Anterior cingulate cortex (tissue), 58 donors: ENCODE results near the gene RMP24.
A peak's percentile ranks its signal among the peaks of the same experiment; 100 is the strongest.

Experiments
- DNase-seq, 58 donors: peaks; one replicate each; lab custom pipeline; 2025; lab: John Stamatoyannopoulos, UW

The RMP24 gene

DNA sequence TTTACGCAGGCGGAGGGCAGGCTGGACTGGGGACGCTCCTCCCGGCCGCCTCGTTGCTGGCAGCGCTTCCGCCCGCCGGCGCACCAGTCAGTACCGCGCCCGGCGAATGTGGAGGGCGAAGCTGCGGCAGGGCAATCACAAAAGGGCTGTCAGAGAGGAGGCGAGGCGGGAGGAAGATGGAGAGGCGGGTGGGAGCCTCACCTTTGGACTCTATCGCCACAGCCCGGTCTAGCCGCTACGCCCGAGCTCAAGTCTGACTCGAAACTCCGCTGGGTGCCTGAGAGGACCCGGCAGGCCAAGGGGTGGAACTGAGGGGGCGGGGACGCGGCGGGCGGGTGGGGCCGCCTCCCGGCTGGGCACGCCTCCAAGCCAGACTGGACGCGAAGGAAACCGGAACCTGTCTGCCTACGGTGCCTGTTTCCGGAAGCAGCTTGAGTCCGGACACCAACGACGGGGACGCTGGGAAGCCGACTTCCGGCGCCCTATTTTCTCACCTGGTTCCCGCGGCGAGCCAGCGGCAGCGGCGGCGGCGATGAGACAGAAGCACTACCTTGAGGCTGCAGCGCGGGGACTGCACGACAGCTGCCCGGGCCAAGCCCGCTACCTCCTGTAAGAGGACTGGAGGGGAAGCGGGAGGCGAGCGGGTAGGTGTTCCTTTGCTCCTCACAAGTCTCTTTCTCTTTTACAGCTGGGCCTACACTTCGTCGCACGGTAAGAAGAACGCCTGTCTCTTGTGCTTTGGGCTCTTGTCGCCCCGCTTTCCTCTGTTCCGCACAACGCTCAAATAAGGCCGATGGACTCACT lies at the start of gene RMP24:
Gene RMP24, plus strand, starts transcription at position 483 of the 804 bp plus-strand sequence.
- peak; percentile 74 to 97 (median 93) for DNase-seq

DNA sequence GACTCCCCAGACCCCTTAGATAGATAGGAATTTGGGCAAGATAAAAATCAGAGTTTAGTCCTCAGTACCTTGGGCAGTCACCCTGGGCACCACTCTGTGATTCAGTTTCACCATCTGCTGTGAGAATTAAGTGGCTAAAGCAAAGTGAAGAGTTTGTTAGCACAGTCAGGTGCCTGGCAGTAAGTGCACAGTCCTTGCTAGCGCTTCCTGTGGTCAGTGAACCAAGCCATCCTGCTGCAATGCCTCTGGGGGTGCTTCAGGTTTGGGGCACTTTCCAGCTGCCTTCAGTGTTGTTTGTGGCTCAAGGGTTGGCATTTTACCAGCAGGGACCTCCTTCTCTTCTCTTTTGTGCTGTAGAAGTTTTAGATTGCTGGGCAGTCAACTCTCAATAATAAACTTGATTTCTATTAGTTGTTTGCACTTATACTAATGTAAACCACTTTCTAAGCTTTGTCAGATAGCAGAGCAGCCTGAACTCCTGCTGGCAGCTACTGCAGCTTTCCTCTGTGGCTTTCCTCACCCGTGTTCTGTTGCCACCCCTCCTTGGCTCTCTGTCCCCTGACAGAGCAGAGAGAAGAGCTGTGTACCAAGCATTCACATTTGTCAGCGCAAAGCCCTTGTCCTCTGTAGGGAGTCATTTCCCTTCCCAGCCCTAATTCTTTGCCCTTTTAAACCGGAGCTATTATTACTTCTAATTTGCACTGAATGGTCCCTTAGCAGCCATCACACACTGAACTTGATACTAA lies 48.4 kb upstream of the RMP24 start:
- no peak for DNase-seq

DNA sequence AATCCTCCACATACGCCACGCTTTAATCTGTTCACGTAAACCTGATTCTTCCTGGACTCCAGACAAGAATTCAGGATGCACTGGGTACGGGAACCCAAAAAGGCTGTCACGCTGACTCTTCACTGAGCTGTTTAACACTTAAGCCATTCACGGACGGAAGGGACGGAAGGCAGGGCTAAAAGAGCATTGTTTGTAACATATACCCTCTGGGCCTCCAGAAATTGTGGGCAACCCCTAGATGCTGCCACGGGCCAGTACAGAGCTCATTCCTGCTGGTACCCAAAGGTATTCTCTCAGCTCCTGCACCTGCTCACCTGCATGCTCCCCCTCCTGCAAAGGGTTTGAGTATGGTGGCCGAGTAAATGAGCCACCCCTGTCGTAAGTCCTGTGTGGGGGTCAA lies 45.6 kb upstream of the RMP24 start:
- DNase-seq, result no peak

DNA sequence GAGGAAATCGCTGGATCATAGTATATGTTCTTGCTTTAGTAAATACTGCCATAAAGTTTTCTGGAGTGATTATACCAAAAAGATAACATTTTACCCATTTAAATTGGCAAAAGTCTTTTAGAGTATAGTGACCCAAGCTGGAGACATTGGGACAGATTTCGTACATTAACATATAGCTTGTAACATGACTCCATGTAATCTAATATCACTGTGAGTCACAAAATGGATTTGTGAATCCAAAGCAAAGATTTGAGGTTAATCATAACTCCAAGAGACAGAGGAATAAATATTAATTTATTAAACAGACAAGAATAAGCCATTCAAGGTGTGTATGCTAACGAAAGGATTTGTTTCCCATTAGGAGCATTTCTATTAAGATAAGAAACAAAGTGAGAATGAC lies 45.0 kb upstream of the RMP24 start:
- DNase-seq, result no peak

DNA sequence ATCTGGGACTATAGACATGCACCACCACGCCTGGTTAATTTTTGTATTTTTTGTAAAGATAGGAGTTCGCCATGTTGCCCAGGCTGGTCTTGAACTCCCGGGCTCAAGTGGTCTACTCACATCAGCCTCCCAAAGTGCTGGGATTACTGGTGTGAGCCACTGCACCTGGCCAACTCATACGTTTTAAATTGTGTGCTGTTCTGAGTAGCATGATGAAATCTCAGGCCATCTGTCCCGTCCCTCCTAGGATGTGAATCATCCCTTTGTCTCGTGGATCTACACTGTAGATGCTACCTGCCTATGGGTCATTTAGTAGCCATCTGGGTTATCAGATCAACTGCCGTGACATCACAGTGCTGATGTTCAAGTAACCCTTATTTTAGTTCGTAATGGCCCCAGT lies 38.5 kb upstream of the RMP24 start:
- no peak for DNase-seq

DNA sequence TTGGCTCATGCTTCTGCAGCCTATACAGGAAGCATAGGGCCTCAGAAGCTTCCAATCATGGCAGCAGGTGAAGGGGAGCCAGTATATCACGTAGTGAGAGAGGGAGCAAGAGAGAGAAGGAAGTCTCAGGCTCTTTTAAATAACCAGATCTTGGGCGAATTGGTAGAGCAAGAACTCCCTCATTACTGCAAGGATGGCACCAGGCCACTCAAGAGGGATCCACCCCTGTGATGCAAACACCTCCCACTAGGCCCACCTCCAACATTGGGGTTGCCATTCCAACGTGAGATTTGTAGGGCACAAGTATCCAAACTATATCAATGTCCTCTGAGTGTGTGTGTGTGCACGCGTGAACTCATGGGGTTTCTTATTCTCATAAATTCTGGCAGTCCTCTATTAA lies 37.6 kb upstream of the RMP24 start:
- no peak for DNase-seq

DNA sequence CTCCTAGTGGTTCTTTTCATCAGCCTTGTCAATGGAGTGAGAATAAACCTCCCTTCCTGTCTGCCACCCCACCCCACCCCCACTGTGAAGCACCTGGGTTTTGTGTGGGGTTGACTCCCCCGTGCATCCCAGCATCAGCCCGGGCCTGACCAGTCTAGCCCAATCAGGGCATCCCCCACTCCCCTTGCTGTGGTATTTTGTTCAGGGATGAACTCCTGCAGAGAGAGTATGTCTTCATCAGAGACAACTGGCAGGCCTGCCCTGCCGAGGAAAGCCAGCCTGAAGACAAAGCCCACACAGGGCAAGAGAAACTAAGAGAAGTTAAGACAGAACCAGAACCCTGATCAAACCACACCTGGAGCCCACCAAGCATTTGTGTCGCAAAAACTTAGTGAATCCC lies 36.7 kb upstream of the RMP24 start:
- DNase-seq, result no peak

DNA sequence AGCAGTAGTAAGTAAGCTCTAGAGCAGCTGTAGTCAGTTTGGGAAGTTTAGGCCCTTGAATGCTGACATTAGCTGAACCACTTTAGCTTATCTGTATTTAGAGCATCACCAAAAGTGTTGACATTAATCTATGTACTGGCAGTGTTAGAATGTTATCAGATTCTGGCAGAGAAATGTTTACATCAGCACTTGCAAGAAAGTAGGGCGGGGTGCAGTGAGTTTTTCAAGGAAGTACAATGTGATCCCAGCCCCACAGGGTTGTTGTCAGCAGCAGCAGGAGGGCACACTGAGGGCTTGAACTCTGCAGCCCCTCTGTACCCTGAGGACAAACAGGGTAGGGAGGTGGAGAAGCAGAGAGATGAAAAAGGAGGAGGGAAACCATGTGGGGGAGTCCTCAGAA lies 35.5 kb upstream of the RMP24 start:
- DNase-seq, result no peak

DNA sequence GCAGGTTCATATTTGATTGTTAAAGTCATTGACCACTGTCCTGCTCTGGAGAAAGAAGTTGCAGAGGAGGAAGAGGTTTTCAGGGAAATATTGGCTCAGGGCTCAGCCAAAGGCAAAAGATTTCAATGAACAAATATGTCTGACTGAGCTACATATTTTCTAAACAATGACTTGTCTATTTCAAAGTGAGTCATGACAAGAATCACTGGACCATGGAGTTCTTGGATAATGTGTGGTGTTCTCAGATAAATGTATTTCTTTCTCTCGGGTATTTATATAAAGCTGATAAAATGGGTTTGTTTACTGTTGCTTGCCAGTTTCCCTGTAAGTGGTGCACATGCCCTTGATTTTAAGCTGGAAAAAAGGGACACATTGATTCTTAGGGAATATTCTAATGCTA lies 34.3 kb upstream of the RMP24 start:
- DNase-seq, result no peak

DNA sequence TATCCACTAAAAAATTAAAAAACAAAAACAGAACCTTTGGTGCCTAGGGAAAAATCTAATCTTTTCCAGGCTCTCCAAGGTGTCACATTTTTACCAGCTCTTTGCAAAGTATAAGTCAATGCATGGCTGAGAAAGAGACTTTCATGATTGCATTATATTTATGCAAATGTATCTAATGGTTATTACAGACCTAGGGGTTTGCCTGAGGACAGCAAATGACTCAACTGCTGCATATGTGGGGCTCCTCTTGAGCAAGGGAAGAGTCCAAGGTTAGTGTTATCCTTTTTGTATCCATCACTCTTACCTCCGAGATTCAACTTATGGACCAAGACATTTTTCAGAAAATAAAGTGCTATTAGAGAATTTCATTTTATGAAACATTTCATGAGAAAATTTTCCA lies 33.9 kb upstream of the RMP24 start:
- DNase-seq, result no peak

DNA sequence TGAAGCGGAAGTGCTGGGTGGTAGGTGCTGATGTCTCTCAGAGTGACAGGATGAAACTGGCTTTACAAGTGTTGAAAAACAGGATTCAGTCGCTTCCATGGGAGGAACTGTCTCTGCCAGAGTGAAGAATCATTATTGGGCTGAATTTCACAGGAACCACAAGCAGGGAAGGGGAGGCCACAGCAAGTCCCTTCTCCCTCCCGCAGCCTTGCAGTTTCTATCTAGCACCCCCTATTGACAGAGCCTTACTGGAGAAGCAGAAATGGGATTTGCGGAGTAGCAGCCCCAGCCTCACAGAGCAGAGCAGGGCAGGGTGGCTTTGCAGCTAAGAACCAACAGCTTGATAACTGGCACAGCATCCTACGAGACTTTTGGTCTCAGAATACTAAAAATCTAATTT lies 33.3 kb upstream of the RMP24 start:
- no peak for DNase-seq

DNA sequence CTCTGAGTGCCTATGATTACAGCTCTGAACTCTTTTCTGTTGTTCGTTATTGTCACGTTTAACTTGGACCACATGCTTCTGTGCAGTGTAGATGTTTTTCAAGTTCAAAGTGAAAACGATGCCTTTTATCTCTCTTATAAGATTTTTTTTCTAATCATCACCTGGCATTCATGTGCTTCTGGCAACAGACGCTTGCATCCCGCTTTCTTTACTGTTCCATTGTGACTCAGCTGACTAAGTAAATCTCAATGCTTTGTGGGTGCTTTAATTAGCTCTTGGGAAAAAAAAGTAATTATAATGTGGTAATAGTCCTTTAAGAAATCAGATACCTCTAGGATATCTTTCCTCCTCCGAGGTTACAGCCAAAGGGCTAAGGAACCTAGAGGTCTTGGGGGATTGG lies 31.2 kb upstream of the RMP24 start:
- DNase-seq, result no peak

DNA sequence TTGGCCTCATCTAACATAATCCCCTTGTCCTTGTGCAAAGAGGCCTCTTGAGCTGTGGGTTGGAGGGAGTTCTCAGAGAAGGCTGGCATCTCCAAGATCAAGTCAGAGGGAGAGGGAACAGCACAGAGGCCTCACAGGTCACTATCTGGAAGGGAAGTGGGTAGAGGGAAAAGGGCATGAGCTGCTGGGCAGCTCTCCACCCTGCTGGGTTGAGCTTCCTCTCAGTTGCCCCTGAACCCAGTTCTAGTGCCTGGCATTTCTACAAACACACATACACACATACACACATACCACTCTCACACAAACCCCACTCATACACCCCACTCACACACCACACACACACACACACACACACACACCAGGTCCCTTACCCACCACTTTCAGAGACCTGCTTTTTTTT lies 30.3 kb upstream of the RMP24 start:
- no peak for DNase-seq

DNA sequence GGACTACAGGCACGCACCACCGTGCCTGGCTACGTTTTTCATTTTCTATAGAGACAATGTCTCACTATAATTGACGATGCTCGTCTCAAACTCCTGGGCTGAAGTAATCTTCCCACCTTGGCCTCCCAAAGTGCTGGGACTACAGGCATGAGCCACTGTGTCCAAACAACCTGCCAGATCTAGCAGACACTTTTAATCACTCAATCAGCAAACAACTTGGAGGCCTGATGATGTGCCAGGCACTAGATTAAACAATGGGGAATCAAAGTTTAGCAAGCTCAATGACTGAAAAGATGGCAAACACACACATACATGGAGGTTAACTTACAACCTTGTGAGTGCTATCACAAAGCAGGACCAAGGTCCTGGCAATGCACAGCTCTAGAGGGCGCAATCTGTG lies 29.8 kb upstream of the RMP24 start:
- no peak for DNase-seq

DNA sequence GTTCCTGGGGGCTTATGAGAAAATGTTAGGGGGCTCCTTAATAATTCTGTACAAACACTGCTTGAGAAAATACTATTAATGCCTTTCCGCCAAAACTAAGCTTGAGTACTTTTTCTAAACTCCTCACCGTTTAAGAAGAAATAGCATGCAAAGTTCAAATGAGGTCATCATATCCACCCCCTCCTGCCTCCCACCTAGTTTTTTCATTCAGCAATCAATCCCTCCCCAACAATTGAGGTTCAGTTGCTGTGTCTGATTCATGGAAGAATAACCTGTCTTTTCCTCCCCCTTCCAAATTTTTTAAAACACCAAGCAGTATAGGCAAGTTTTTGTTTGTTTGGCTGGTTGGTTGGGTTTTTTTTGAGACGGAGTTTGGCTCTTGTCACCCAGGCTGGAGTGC lies 24.4 kb upstream of the RMP24 start:
- no peak for DNase-seq

DNA sequence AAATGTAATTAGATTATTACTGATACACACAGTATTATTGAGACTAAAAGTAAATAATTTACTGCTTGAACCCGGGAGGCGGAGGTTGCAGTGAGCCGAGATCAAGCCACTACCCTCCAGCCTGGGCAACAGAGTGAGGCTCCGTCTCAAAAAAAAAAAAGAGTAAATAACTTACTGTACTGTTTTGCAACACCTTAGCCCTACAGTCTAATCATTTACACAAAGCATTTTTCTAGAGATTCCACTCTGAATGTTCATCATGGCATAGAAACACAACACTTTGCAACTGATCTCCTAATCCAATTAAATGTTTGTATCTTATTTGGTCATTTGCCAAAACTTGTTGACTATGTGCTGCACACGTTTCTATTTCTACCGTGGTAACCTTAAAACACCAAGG lies 23.4 kb upstream of the RMP24 start:
- no peak for DNase-seq

DNA sequence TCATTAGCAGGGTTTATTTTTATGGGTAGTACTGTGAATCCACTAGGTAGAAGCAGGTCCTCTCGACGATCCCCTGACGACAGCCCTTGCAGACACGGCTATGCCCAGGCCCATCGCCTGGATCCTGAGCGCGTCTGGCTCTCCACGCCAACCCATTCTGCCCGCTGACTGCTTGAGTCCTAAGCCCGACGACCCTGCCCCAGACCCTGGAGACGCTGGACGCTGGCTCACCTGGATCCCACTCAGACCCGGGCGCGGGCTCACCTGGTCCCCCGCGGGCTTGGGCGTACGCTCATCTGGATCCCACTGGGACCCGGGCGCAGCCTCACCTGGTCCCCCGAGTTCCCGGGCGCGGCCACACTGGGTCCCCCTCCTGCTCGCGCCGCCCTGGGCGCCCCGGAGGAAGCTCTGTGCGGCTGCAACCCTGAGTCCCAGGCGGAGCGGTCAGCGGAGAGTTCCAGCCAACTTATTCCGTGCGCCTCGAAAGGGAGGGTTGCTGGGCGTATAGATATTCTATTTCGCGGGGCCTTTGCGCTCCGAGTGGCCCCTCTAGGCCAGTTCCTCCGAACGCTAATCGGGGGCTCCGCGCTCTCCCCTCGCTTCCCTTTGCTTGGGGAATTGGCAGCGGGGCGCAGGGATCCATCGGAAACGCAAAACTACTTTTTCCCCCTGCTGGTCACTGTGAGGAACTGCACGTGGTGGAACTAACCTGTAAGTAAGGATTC lies 22.4 kb upstream of the RMP24 start:
- DNase-seq, result peak in 49 of 58 donors; percentile 2 to 64 (median 27)

DNA sequence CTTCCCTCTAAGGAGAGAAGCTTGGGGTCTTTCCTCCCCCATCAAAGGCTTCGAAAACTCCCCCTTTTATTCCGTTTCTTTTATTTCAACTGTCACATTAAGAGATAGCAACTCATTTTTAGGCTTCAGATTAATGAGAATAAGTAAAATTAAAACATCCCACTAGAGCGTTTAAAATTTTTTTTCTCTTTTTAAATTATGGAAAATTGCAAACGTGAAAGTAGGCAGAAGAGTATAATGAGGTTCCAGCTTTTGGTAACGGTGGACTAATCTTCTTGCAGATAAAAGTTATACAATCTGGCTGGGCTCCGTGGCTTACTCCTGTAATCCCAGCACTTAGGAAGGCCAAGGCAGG lies 21.9 kb upstream of the RMP24 start:
- no peak for DNase-seq

DNA sequence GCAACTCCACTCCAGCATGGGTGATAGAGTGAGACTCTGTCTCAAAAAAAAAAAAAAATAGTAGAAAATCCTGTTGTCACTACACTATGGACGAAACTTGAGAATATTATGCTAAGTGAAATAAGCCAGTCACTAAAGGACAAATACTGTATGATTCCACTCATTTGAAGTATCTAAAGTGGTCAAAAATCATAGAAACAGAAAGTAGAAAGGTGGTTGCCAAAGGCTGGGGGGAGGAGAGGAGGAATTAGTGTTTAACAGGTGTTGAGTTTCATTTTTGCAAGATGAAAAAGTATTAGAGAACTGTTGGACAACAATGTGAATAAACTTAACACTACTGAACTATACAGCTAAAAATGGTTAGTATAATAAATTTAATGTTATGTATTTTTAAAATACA lies 18.8 kb upstream of the RMP24 start:
- no peak for DNase-seq

DNA sequence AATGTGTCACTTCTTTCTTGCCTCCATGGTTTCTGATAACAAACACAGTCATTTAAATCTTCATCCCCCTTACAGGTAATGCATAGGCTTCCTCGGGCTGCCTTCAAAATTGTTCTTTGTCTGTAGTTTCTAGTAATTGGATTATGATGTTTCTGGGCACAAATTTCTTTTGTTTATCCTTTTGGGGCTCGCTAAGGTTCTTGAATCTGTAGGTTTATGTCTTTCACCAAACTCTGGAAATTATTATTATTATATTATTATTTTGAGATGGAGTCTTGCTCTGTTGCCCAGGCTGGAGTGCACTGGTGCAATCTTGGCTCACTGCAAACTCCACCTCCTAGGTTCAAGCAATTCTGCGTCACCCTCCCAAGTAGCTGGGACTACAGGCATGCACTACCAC lies 16.3 kb upstream of the RMP24 start:
- DNase-seq, result no peak

DNA sequence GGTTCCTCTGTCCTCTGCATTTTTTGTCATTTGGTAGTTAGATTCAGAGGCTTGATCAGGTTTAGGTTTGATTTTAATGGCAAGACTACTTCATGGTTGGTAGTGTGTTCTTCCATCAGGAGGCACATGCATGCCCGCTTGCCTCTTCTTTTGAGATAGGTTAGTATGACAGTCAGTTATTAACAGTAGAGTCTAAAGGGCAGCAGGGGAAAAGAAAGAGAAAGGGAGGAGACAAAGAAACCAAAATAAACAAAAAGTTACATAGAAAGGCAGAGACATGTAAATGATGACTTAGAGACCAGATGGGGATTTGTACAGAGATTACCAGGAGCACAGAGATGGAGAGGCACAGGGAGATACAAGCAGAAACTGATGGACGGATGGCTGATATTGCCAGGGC lies 10.2 kb upstream of the RMP24 start:
- DNase-seq, result no peak

DNA sequence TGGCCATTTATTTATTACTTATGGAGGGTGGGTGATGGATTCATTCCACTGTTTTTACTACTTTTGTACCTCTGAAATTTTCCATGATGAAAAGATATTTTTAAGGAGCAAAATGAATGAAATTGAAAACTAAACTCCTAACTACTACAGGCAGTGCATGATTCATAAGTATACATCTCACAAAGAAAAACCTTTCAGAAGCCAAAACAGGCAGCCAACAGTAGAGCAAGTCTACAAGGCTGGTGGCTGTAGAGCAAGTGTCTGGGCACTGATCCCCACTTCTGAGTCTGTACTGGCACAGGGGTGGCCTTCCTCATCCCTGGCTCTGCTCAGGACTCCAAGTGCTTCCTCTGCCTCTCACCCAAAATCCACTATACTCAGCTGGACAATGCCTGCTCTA lies 8.2 kb upstream of the RMP24 start:
- no peak for DNase-seq
